Ovary (tissue), 9 donors: ENCODE measurements around the gene RAB3IL1. TPM values are rescaled to one million over a fixed set of nuclear protein-coding genes. Genes with fewer than 3 reads are reported as not detected.

Experiments
- DNase-seq, 5 donors: peaks; one replicate each; pipeline ENCODE4 v3.0.0-alpha.2; 2019 to 2020
- H3K27ac ChIP-seq, 2 donors: fragments of 200-600 bp; one replicate each; pipeline versions ENCODE4 v1.5.1 to v1.8.0; 2019 to 2022
- H3K27me3 ChIP-seq: fragments of 200-600 bp; one replicate; pipeline ENCODE4 v1.8.0; 2022
- H3K36me3 ChIP-seq: fragments of 200-600 bp; sonication (generic); one replicate; pipeline ENCODE4 v1.5.1; 2019
- H3K4me1 ChIP-seq: one replicate; pipeline ENCODE4 v1.8.1; 2013; ENCODE audit warnings: mild to moderate bottlenecking, moderate library complexity; ENCODE audit not compliant: insufficient read depth
- H3K4me3 ChIP-seq: fragments of 200-600 bp; sonication (generic); one replicate; pipeline ENCODE4 v1.5.1; 2017
- H3K9me3 ChIP-seq, 2 donors: fragments of 200-600 bp in 1 of 2; sonication (generic) in 1 of 2; one replicate each; pipeline versions ENCODE4 v1.5.1 to v1.8.1; 2013 to 2019; ENCODE audit warnings: mild to moderate bottlenecking in 1 of 2, moderate library complexity in 1 of 2
- EP300 ChIP-seq: sonication (generic); formaldehyde crosslinking; IDR thresholded peaks from one replicate; pipeline ENCODE4 v1.6.1; 2017; ENCODE audit warnings: antibody characterized with exemption
- POLR2A ChIP-seq: fragments of 450-650 bp; IDR thresholded peaks from one replicate; pipeline ENCODE4 v1.6.1; 2017; ENCODE audit warnings: antibody characterized with exemption, mild to moderate bottlenecking, moderate library complexity
- WGBS, 3 donors: extraction: QIAGEN DNeasy Blood & Tissue Kit in 1 of 3; methylation state at CpG; one replicate each; pipeline versions ENCODE4 v1.1.5 to v1.1.7; 2013 to 2017; 5-methylcytosine and 5-hydroxymethylcytosine counted together
- intact Hi-C, 4 donors: fragments of 100-400 bp; cut with DNase I; formaldehyde crosslinking; loops; one replicate each; pipeline versions ENCODE4 v1.11.0 to v1.15.1; 2022 to 2023
- polyA plus RNA-seq, 2 donors: library from polyadenylated mRNA; stranded (reverse); fragments of 200-250 nt in 1 of 2; fragments of 350-450 nt in 1 of 2; fragmentation: Illumina TruSeq in 1 of 2; extraction: RNeasy Lipid Tissue Mini Kit (QIAGEN cat#74804) in 1 of 2; gene quantifications; one replicate each; pipeline ENCODE4 v1.2.3, GENCODE V29; 2013 to 2014
- total RNA-seq, 7 donors: library from RNA; depleted of rRNA in 2 of 7; stranded (reverse); fragments of >200 nt in 2 of 7; fragmentation: NEBNext Ultra II Directional in 3 of 7; extraction: Animal tissue kit (Norgen Biotek cat#: 25700) in 3 of 7; gene quantifications; one replicate each; pipeline versions ENCODE4 v1.1.0 to v1.2.4, GENCODE V29; 2016 to 2023
- TF ChIP-seq, protein P1 (sequence below), 3 donors: fragments of 450-650 bp in 2 of 3; fragments of 200-600 bp in 1 of 3; IDR thresholded peaks; one replicate each; pipeline versions ENCODE4 v1.5.1 to v1.8.0; 2016 to 2022; ENCODE audit warnings: antibody characterized with exemption in 3 of 3, mild to moderate bottlenecking in 1 of 3
- donor health status: DM: no; HTN: no; CAD: no; lungs with moderate emphysema.
- donor health status: DM: no; HTN: no; CAD: no.
- donor health status: Bipolar disorder and iron deficiency.
- donor health status: DM: yes; HTN: yes; CAD: no.
- donor health status: DM: no; HTN: no; CAD: no.
- donor health status: DM: yes; HTN: yes; CAD: no.

The RAB3IL1 gene
- total and polyA plus RNA-seq, 9 donors: 4.5 to 90.0 (median 52.9) TPM

DNA sequence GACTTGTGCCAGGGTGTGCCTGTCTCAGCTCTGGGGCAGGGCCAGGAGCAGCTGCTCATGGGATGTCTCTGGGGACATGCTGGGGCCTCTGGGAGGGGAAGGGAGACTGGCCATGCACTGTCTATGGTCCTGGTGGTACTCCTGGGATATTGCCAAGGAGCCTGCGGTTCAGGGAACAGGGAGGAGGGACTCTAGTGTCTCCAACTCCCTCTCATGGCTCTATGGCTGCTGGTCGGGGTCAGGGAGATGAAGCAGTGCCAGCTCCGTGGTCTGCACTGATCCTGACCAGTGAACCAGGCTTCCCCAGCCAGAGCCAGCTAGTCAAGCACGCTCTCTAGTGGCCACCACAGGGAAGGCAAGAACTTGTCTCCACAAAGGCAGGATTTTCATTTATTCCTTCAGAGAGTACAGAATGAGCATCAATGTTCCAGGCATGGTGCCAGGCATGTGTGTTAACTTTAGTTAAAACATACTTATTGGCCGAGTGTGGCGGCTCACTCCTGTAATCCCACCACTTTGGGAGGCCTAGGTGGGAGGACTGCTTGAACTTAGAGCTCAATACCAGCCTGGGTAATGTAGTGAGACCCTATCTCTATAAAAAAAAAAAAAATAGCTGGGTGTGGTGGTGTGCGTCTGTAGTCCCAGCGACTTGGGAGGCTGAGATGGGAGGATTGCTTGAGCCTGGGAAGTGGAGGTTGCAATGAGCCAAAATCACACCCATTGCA lies 30.3 kb upstream of the RAB3IL1 start:
- H3K4me3 ChIP-seq: no peak overlapping the region
- H3K4me1 ChIP-seq: peaks cover 12% of the 10 kb centered on the region
- H3K27ac ChIP-seq: peak overlapping the region in 1 of 2 donors; percentile 1
- no peaks in the 10 kb centered on the region for H3K27me3 ChIP-seq
- no peaks in the 10 kb centered on the region for H3K36me3 ChIP-seq
- H3K9me3 ChIP-seq: no peaks in the 10 kb centered on the region
- 4 to 8% (median 4%) methylated on average over 8 of the region's 8 CpGs for WGBS, 3 donors
- TF ChIP-seq POLR2A (peak; percentile 36), EP300 (no peak)
- TF ChIP-seq, protein P1, sequence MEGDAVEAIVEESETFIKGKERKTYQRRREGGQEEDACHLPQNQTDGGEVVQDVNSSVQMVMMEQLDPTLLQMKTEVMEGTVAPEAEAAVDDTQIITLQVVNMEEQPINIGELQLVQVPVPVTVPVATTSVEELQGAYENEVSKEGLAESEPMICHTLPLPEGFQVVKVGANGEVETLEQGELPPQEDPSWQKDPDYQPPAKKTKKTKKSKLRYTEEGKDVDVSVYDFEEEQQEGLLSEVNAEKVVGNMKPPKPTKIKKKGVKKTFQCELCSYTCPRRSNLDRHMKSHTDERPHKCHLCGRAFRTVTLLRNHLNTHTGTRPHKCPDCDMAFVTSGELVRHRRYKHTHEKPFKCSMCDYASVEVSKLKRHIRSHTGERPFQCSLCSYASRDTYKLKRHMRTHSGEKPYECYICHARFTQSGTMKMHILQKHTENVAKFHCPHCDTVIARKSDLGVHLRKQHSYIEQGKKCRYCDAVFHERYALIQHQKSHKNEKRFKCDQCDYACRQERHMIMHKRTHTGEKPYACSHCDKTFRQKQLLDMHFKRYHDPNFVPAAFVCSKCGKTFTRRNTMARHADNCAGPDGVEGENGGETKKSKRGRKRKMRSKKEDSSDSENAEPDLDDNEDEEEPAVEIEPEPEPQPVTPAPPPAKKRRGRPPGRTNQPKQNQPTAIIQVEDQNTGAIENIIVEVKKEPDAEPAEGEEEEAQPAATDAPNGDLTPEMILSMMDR (IDR thresholded peaks at IDR 0.05): peak; percentile 93 to 98 (median 97)
- DNase-seq: peak; percentile 93 to 95 (median 93)
- intact Hi-C loops: loop anchor here (1.0 to 5.0 kb wide), 5 partner anchors 47 to 150 kb away; no protein-coding TSS in a partner anchor

DNA sequence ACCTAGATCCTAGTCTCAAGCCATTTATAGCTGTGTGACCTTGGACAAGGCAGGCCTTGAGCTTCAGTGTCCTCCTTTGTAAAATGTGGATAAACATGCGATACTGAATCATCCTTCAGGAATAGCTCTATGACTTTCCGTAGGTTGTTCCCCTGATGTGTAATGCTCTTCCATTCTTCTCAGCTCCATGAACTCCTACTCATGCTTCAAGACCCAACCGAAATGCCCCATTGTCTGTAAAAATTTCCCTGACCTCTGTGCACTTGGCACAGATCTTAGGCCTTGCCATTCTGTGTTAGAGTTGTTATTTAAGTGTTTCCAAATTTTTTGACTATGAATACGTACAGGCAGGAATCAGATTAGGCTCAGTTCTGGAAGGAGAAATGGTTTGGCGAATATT lies 29.5 kb upstream of the RAB3IL1 start:
- no peak overlapping the region for H3K4me3 ChIP-seq
- 74 to 92% (median 84%) methylated on average over 5 of the region's 5 CpGs for WGBS, 3 donors
- H3K36me3 ChIP-seq: no peaks in the 10 kb centered on the region
- intact Hi-C loops: loop anchor here in 3 of 4 donors (1.0 to 5.0 kb wide), 5 partner anchors 47 to 150 kb away; no protein-coding TSS in a partner anchor
- peak overlapping the region in 1 of 2 donors; percentile 1 for H3K27ac ChIP-seq
- no peaks in the 10 kb centered on the region for H3K9me3 ChIP-seq
- DNase-seq: no peak
- peaks cover 12% of the 10 kb centered on the region for H3K4me1 ChIP-seq
- H3K27me3 ChIP-seq: no peaks in the 10 kb centered on the region
- TF ChIP-seq POLR2A (no peak), EP300 (no peak)
- TF ChIP-seq, protein P1 (IDR thresholded peaks at IDR 0.05): no peak

DNA sequence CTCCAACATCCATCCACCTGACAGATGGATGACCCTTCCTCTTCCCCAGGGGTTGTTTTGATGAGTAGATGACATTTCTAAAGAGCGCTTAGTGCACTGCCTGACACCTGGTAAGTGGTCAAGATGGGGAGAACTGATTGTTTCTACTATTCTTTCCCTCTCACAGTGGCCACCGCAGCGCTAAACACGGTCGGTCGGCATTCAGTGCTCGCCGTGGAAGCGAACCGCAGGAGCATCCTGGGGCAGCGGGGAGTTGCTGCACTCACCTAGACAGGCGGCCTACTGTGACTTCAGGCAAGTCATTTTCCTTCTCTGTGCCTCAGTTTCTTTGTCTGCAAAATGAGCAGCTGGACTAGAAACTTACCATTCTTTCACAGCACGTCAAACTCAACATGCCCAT lies 27.8 kb upstream of the RAB3IL1 start:
- Histone ChIP-seq H3K4me3 (no peak overlapping the region), H3K4me1 (peaks cover 11% of the 10 kb centered on the region), H3K27me3 (no peaks in the 10 kb centered on the region), H3K36me3 (no peaks in the 10 kb centered on the region), H3K27ac (no peak overlapping the region), H3K9me3 (no peaks in the 10 kb centered on the region)
- intact Hi-C loops: loop anchor here in 2 of 4 donors (5.0 kb wide), 2 partner anchors 137 to 148 kb away; no protein-coding TSS in a partner anchor
- TF ChIP-seq, protein P1 (IDR thresholded peaks at IDR 0.05): no peak
- no peak for TF ChIP-seq EP300
- no peak for TF ChIP-seq POLR2A
- DNase-seq: no peak
- WGBS, 3 donors: 95% methylated on average over 13 of the region's 13 CpGs

DNA sequence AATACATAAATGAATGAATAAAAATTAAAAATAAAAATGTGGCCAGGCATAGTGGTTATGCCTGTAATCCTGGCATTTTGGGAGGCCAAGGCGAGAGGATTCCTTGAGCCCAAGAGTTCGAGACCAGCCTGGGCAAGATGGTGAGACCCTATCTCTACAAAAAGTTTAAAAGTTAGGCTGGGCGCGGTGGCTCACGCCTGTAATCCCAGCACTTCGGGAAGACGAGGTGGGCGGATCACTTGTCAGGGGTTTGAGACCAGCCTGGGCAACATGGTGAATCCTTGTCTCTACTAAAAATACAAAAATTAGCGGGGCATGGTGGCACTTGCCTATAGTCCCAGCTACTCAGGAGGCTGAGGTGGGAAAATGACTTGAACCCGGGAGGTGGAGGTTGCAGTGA lies 23.1 kb upstream of the RAB3IL1 start:
- no peaks in the 10 kb centered on the region for H3K4me1 ChIP-seq
- DNase-seq: no peak
- H3K27me3 ChIP-seq: no peaks in the 10 kb centered on the region
- H3K4me3 ChIP-seq: no peak overlapping the region
- intact Hi-C loops: no loop called here
- WGBS, 3 donors: 79 to 95% (median 92%) methylated on average over 10 of the region's 10 CpGs
- H3K27ac ChIP-seq: no peak overlapping the region
- no peak for TF ChIP-seq POLR2A
- TF ChIP-seq, protein P1 (IDR thresholded peaks at IDR 0.05): no peak
- no peak for TF ChIP-seq EP300
- H3K9me3 ChIP-seq: peaks cover 0 to 1% of the 10 kb centered on the region in 2 donors
- no peaks in the 10 kb centered on the region for H3K36me3 ChIP-seq
